Measurements from ENCODE around the gene QSOX2.

QSOX2 gene

GRCh38 chr9:136252846-136253245 is 7.2 kb upstream of the QSOX2 start:
- DNase-seq (ENCODE audit: low read depth in 2 of 2), result no peak

GRCh38 chr9:136252281-136252680 is 6.7 kb upstream of the QSOX2 start:
- no peak for DNase-seq (ENCODE audit: low read depth in 2 of 2)

- DNase-seq (ENCODE audit: low read depth in 2 of 2), result no peak
These were observed 5.9 kb upstream of the QSOX2 start for GRCh38 chr9:136251264-136252115.

DNA sequence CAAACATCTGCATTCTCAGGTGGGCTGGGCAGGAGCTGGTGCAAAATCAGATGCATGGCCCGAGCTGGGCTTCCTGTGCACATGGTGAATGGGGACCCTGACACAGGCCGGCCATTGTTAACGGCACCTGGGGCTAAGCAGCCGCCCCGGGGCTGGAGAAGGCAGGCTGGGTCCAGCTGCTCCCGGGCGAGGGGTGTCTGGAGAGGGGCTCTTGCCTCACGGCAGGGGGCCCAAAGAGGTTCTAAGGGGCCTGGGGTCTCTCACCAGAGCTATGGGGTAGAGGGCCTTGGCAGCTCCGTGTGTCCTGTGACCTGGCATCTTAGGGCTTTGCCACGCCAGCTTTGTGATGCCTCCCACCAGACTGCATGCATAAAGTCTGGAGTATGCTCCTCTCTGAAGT is 5.1 kb upstream of the QSOX2 start:
- no peak for DNase-seq (ENCODE audit: low read depth in 2 of 2)

- DNase-seq (ENCODE audit: low read depth in 2 of 2), result no peak
These were observed 4.4 kb upstream of the QSOX2 start for GRCh38 chr9:136249877-136250559.

DNA sequence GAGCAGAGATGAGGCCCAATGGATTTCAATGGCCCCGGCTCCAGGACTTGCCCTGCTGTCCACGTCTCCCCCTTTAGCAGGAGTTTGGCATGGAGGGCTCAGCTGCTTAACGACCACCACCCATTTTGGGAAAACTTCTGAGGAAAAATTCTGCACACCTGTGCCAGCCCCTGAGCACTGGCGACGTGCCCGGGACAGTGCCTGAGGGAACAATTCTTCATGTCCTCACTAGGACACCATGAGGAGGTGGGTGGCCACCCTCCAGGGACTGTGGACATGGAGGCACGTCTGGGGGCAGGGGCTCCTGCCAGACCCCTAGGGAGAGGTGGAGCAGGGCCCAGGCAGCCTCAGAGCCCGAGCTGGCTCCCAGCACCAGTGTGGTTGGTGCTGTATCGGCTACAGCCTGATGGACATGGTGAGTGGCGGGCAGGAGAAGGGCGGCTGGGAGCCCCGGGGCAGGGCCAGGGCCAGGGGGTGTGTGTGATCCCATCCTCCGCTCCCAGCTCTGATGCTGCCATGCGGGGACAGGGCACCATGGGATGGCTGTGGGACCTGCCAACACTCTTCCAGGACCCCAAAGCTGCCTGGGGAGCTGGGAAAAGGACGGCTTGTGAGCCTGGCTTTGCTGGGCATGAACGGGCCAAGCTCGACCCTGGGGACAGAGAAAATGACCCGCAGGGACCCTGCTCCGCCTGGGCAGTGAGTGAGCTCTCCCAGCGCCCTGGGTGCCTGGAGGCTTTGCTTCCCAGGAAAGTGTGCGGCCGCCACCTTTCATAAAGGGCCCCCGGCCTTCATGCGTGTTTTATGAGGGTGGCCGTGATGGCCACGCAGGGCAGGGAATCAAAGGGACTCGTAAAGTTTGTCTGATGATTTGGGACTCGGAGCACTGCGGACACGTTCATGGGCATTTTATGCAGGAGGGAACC is 3.6 kb upstream of the QSOX2 start:
- DNase-seq (ENCODE audit: low read depth in 2 of 2), result no peak

DNA sequence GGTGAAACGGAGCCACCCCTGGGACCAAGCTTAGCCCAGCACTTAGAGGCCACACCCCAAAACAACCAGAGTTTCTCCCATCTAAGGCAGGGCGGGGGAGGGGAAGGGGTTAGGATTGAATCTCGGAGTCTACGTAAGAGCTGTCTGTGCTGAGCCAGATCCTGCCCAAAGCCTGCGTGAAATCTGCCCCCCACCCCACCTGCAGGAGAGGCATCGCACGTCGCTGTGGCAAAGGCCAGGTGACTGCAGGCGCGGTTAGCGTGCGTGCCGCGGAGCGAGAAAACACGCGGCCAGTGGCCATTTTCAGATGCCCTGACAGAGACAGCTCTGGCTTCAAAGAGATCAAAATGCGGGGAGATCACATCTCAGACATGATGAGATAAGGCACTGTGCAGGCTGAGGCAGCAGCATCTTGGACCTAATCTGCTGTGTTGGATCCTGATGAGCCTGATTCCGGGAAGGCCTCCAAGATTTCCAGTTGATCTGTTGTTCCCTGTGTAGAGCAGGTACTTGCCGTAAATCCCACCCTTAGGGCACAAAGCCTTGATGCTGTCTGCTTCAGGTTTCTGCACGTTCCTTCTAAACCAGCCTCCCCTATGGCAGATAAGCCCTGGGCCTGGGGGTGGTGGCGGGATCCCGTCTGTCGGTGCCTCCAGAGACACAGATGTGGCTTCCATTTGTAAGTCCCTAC is 2.5 kb upstream of the QSOX2 start:
- no peak for DNase-seq (ENCODE audit: low read depth in 2 of 2)

GRCh38 chr9:136247551-136247916 is 1.9 kb upstream of the QSOX2 start:
- DNase-seq (ENCODE audit: low read depth in 2 of 2), result no peak

- DNase-seq (ENCODE audit: low read depth in 2 of 2), result no peak
These were observed 1.4 kb upstream of the QSOX2 start for GRCh38 chr9:136246849-136247550.

- no peak for DNase-seq (ENCODE audit: low read depth in 2 of 2)
These were observed 718 bp downstream of the QSOX2 start for GRCh38 chr9:136244969-136245218.

DNA sequence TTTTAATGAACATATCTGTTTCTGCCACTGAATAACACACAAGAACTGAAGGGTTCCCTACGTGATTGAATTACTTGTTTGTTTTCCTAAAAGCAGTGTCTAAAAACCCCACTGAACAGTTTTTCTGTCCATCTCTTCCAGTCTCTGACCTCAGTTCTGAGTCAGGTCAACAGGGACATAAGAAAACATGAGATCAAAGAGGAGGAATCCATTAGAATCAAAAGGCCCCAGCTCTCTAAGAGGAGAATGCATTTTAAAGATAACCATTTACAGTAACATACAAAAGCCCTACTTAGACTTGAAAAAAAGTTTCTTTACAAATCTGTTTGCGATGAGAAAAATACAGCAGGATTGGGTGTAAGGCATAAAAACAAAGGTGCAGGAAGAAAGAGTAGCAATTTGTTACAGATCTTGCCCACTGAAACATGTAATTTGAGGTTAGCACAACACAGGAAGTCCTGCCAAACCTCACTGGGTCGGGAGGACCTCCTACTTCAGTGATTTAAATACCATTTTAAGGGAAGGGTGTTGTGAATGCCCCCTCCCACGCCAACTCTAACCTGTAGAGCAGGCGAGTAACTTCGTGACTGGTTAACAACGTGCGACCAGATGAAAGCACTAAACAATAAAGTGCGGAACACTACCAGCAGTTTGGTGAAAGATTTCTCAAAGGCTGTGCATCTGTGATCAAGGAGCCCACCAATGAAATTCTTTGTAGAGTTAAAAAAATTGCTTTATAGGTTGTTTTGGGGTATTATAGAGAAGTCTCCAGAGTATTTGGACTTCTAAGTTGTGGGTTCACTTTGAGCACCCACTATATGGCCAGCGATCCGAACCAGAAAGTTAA is 1.3 kb downstream of the QSOX2 start:
- DNase-seq (ENCODE audit: low read depth in 2 of 2), result no peak

- DNase-seq (ENCODE audit: low read depth in 2 of 2), result no peak
These were observed 2.0 kb downstream of the QSOX2 start for GRCh38 chr9:136243631-136244030.

GRCh38 chr9:136242918-136243525 is 2.6 kb downstream of the QSOX2 start:
- DNase-seq (ENCODE audit: low read depth in 2 of 2), result no peak

DNA sequence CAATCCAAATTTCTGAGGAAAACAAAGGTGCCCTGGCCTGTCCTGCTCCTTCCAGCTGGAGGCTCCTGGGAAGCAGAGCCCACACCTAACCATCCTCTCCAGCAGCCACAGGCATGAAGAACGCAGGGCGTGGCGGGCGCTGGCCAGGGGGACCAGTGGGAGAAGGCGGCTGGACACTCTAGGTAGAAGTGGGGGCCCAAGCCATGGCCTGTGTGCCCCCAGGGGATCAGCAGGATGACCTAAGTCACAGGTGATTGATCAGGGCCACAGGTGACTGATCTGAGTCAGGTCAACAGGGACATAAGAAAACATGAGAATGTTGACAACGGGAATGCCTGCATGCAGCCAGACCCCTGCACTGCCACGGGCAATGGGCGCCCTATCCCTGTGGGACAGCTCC is 3.4 kb downstream of the QSOX2 start:
- DNase-seq (ENCODE audit: low read depth in 2 of 2), result no peak

DNA sequence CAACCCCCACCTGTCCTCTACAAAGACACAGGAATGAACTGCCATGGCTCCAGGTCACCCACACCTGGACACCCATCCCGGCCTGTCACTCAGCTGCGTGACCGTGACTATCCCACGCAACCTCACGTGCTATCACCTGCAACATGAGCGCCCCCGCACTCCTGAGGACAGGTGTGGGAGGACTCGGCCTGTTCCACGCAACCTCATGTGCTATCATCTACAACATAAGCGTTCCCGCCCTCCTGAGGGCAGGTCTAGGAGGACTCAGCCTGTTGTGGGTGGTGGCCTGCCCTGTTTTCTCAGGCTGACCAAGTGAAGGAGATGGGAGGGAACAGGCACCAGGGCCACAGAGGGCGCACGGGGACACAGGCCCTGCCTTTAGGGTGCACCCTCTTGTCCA is 4.1 kb downstream of the QSOX2 start:
- DNase-seq (ENCODE audit: low read depth in 2 of 2), result no peak

DNA sequence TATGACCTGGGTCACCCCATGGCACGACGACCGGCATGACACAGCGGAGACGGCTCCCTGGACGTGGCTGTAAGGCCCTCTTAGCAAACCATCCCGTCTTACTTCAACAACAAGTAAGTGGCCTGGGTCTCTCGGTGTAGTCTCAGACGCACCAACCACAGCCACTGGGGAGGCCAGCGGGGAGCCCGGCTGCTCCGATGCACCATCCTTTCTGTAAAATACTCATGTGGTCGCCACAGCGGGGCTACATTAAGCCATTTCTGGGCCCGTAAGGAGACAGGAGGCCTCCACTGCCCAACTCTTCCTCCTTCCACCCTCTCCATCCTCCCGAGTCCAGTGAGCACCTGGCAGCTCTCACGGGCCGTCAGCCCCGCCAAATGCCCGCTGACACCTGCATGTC is 4.7 kb downstream of the QSOX2 start:
- DNase-seq (ENCODE audit: low read depth in 2 of 2), result no peak

DNA sequence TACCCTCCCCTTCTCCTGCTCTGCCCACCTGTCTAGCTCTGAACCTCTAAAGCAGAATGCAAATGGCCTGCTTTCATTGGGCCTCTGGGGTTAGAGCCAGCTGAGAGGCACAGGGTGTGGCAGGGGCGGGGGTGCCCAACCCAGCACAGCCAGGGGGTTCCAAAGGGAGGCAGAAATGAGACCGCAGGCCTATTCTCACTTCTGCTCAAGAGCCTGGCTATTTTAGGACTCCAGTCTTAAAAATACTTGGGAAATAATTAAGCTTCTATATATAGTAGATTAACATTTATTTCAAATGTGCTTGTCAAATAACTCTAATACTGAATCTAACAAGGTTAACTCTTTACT is 5.7 kb downstream of the QSOX2 start:
- no peak for DNase-seq (ENCODE audit: low read depth in 2 of 2)

- no peak for DNase-seq (ENCODE audit: low read depth in 2 of 2)
These were observed 6.3 kb downstream of the QSOX2 start for GRCh38 chr9:136239135-136239982.

- DNase-seq (ENCODE audit: low read depth in 2 of 2), result no peak
These were observed 7.3 kb downstream of the QSOX2 start for GRCh38 chr9:136238342-136238732.

Measured in fibroblast of skin of left quadriceps (primary cell).